HG02884 (cell line): ENCODE data around the gene COPZ1.

ENCODE experiments used
- ATAC-seq: cut with Tn5 transposase; IDR thresholded peaks from one replicate; pipeline ENCODE4 v1.9.1; 2021; ENCODE audit warnings: mild to moderate bottlenecking, moderate library complexity; ENCODE audit not compliant: unreplicated experiment

The COPZ1 gene

DNA sequence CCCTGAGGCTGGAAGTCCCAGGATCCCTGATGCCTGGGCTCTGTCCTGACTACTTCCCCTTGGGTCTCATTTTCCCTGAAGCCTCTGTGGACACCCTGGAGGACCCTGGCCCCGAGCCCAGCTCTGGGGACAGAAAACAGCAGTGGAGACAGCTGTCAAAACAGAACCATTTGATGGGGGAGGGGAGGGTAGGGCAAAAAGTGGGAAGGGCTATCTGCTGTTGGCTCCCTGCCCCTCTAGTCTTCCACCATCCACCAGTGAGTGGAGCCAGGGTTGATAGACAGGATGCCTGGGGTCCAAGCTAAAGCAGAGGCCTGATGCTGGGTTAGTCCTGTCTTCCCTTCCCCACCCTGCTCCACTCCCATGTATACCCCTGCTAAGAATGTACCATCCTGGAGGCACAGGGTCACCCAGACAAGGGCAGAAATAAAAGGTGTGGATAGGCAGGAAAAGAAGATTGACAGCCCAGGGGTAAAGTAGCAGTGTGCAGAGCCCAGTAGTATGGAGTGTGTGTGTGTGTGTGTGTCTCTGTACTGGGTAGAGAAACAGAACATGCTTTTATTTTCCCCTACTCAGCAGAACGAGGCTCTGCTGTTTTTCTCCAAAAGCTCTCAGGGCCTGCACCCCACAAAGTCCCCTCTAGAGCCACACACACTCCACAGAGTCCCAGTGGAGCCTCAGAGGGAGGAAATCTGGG lies 49.8 kb downstream of the COPZ1 start:
- no peak for ATAC-seq

DNA sequence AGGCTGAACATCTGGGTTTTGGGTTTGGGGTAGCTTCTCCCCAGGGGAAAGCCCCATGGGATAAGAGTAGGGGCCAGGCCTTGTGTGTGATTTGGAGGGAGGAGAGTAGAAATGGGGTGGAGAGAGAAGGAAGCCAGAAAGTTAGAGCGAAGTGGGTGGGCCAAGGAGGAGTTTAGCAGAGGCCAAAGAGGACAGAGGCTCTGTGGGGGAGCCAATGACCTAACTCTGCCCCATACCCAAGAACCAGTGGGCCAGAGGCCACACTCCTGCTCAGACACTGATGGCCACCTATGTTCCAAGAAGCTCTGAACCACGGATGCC lies 50.3 kb downstream of the COPZ1 start:
- no peak for ATAC-seq

DNA sequence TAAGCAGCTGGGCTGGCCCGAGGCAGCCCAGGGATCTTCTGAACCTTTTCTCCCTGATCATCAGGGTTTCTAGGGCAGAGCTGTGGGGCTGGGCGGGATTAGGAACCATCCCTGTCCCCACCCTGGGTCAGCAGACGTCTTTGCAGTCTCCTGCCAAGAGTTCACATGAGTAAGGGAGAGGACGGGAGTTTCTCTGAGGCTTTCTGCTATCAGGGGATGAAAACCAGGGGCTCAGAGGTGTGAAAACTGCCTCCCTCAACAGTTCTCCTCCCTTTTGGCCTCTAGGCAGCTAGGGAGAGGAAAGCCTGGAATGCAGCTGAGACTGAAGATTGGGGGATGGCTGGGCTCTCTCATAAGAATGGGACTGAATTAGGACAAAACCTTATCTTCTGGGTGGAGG lies 51.7 kb downstream of the COPZ1 start:
- ATAC-seq: no peak

DNA sequence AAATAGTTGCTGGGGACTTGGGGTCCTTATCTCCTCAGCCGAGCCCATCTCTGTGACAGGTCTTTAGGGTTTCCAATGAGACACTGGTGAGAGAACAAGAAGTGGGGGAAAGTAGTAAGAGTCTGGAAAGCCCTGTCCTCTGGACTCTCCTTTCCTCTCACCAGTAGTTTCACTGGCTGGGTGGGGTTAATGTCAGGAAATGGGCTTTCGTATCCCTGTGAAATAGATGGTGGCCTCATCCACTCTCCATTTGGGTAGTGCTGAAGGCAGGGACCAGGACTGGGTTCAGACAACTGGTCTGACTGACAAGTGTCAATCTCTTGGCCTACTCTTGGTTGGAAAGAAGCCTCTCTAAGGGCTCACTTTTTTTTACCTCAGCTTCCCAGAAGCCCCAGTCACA lies 52.1 kb downstream of the COPZ1 start:
- ATAC-seq: no peak

DNA sequence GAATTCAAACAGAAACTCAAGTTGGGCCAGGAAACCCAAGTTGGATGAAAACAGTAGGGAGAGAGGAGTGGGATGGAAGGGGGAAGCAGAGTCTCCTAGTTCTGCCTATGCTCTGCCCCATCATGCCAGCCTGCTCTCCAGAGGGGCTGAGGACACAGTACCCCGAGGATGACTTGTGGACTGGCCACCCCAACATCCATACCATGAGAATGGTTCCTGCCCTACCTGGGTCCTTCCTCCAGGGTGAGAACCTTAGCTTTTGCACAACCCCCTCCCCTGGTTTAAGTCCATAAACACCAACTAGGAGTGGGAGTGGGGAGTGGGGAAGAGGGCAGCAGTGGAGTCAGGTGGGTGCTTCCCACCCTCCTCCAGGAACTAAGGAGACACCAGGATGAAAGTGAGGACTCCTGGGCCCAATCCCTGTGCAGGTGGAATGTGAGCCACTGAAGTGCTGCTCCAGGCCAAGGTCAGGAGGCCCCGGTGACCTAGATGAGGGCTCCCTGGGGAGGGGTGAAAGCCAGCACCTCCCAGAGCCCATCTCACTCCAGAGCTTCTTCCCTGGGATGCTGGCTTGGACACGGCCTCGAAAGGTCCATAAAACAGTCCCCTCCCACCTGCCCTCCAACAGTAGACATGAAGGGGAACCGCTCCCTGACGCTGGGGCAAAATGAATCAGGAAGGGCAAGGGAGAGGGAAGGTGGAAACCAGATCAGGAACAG lies 53.0 kb downstream of the COPZ1 start:
- no peak for ATAC-seq

DNA sequence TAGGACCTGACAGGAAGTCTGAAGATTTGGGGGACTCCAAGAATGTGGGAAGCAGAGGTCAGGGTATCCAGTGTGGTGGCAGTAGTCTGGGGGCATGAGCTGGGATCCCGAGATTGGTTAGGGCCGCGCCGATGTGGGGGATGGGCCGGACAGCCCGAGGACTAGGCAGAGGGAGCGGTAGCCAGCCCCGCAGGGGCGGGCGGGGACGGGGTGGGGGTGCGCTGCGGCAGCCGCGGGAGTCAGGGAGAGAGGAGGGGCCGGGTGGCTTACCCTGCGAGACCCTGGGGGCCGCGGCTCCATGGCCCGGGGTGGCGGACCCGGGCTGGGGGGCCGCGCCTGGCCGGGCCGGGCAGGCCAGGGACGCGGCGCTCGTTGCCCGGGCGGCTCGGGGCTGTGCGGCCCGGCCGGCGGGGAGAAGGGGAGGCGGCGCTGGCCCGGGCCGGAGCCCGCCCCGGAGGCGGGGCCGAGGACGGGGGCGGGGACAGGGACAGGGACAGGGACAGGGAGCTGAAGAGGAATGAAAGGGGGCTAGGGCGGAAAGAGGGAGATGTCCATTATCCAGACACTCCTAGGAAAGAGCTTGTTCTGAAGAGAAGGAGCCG lies 54.0 kb downstream of the COPZ1 start:
- ATAC-seq: no peak

DNA sequence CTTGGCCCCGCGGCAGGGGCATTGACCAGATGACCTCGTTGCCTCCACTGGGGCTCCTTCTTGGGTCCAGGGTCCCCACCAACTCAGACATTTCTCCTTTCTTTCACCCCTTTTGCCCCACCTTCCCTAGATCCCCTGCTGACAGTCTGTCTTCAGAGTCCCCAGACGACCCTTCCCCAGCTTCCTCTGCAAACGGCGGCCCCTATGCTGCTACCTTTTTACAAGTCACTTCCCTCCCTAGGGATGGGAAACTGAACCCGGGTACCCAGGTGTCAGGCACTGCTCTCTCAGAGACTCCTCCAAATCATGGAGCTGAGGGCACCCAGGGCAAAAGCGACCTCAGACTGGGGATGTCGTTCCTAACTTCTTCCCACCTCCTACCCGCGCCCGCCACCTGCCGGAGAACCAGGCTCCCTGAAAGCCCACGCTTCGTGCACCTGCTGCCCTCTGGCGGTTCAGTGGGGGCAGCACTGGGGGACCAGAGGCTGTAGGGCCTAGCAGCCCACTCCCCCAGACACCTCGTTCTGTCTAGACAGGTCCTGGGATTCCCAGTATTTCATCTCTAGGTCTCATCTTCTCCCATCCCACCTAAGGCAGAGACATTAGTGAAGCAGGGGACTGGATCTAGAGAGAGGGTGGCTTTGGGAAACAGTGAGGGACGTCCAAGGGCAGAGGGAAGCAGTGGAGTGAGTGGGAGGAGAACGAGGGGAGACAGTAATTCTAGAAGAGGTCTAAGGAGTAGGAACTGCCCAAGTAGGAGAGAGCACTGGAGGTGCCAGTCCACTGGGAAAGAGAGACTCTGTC lies 54.7 kb downstream of the COPZ1 start:
- ATAC-seq: no peak

DNA sequence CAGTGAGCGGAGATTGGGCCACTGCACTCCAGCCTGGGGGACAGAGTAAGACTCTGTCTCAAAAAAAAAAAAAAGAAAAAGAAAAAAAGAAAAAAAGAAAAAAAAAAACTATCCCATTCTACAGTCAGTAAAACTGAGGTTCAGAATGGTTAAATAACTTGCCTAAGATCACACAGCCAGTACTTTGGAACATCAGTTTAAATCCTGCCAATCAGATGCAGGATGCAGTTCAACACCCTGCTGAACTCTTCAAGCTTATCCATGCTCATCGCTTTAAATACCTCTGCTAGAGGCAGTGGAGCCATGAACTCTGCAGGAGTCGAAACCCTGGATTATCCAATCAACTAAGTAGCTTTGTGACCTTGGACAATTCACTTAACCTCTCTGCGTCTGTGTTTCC lies 56.2 kb downstream of the COPZ1 start:
- ATAC-seq: no peak

DNA sequence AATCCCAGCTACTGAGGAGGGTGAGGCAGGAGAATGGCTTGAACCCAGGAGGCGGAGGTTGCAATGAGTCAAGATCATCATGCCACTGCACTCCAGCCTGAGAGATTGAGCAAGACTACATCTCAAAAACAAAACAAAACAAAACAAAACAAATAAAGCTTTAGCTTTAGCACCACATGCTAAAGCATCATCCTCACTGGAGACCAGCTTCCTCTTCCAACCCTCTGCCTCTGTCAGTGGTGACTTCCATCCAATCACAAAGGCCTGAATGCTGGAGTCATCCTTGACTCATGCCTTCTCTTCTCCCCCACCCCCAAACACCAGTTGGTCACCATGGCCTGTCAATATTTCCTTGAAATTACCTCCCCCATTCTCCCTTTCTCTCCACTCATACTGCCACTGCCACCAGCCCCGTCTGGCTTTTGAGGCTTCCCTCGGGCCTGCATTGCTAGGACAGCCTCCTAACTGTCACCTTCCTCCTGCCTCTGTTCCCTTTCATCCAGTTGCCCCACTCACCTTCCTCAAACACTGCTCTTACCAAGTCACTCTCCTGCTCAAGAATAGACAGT lies 58.2 kb downstream of the COPZ1 start:
- ATAC-seq: no peak

DNA sequence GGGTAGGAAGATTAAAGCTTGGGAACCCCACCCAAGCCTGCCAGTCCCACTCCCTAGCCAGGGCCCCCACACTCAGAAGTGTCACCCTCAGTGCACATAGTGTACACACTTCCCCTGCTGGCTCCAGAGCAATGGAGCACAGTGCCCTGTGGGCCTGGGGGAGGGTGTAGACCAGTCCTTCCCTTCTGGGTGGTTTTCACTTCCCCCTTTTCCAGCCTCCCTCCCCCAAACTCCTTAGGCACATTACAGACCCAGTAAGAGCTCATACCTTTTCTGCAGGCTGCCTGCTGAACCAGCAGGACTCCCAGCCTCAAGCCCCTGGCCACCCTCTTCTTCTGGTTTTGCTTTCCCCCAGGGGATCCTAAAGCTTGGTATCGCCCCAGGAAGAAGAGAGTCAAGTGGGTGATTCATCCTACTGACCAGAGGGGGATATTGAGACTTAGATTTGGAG lies 59.7 kb downstream of the COPZ1 start, which contains the start of gene ZNF385A:
Gene ZNF385A (minus strand): TSS at position 143 of the 451 bp plus-strand sequence. CDS start 219 bp downstream, outside the sequence.
- ATAC-seq: no peak

DNA sequence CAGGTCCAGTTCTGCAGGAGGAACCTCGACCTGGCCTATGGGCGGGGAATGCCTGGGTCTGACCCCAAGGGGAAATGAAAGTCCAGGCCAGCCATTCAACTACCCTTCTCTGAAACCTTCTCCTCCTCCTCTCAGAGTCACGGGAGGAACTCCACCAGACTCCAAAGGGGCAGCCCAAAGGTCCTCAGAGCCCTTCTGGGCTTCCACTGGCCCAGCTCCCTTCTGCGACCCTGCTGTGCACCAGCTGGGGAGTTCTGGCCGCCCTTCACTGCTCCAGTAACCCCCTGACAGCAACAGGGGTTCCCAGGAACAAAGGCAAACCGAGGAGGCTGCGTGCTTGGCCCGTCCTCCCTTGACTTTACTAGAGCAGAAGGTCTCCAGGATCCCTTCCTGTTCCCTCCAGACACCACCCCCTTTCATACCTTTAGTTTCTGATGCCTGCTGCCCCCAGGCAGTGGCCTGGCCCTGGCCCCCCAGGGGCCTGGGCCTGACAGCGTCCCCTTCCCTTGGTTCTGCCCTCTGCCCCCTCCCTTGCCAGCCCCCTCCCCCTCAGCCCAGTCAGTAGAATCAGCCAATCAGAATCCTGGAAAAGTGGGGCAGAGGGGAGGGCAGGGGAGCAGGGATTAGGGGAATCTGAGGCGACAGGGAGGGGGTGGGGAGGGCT lies 60.5 kb downstream of the COPZ1 start:
- ATAC-seq: peak; percentile 49

DNA sequence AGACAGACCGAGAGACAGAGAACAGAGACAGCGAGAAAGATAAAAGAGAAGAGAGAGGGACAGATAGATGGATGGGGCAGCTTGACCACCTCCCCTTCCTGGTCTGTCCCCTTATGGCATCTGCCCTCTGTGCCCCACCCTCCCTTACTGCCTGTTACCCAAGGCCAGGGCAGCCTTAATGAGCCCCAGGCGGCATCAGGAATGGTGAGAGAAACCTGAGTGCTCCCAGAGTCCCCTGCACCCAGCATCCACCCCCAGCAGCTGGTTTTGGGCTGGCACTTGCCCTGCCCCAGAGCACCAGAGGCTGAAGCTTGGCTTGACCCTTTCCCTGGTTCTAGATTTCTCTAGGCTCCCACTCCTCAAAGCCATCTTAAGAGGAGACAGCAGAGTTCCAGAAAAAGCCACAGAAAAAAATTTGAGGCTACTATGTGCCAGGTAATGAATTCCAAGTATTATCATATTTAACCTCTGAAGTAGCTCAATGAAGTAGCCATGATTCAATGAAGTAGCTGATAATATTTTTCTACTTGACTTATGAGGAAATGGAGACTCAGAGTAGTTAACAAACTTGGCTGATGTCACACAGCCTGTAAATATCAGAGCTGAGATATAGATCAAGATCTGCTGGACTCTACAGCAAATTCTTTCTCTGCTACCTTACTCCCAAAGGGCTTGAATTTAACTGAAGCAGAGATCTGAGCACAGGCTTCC lies 61.6 kb downstream of the COPZ1 start:
- ATAC-seq: no peak

DNA sequence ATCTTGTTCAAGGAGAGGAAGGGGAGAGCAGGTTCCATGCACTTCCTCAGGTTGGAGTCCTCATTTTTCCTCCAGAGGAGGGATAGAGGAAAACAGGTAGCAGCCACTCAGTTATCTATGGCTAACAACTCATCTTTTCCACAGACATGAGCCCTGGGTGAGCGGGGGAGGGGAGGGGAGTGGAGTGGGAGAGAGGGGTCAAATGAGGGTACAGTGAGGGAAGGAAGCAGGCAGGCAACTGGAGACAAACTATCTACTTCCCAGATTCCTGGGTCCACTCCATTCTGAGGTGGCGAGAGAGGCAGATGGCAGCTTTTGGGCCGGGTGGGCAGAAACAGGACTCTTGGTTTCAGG lies 62.2 kb downstream of the COPZ1 start:
- no peak for ATAC-seq

DNA sequence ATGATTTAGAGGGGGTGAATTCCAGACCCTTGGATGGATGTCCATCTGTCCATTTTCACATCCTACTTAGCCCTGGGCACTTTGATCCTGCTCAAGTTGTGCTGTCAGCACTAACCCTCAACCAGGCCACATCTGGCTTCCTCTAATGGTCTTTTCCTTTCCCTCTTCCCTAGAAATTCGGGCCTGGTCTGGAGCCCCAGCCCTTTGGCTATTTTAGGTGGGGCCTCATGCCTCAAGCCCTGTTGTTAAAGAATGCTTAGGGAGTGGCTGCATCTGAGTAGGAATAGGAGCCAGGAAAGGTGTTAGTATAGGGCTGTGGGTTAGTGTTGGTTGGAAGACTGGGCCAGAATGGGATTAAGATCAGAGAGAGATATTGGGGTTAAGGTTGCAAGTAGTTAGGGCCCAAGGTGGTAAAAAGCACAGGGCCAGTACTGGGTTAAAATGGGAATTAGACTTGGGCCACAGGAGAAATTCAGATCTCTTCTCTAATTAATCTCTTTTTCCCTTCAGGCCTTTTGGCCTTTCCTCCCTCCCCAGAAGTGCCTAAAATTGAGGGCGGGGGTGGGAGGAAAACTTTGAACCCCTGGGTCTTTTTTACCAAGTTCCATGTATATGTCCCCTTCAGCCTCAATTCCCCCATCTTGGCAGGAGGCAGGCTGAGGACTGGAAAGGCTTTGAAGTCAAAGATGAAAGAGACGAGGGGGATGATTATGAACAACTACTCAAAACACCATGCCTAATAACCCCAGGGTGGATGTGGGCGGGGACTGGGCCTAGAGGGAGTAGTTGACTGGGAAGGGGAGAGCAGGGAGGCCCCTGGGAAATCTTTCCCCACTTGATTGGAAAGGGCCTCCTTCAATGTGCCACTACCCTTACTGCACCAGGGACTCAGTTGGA lies 63.6 kb downstream of the COPZ1 start:
- no peak for ATAC-seq

DNA sequence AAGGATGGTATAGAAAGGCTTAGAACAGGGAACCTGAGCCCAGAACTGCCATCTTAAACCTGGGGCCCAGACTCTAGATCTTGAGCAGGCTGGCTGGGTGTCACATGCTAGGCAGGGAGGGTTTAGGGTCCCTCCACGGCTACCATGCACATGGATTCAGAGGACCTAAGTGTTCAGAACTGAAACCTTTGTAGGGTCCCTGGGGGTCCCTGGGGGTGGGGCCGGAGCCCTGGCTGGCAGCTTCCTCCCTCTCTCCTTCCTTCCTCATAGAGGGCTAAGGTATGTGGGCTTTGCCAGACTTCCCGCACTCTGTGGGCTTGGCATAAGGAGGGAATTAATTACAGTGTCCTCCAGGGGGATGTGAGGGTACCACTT lies 64.2 kb downstream of the COPZ1 start:
- no peak for ATAC-seq

DNA sequence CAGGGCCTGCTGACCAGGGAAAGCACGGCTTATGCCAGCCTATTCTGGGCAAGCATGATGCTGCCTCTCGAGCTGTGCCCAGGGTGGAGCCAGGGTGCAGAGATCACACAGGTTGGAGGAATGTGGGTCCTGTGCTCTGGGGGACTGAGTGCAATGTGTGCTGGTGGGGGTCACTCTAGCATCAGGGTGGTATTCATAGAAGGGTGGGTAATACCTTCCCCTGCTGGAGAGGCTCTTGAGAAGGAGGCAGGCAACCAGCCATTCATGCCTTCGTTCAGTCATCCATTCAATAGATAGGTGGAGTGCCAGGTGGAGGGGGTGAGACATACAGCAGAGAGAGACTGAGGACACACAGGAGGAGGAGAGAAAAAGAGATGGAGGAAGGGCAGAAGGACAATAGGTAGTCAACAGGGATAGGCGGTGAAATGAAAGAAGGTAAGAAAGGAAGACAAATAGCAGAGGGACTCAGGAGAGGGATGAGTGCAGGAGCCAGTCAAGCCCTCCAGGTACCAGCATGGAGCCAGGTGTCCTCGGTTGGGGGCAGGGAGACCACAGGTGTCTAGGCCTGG lies 64.8 kb downstream of the COPZ1 start:
- ATAC-seq: no peak

DNA sequence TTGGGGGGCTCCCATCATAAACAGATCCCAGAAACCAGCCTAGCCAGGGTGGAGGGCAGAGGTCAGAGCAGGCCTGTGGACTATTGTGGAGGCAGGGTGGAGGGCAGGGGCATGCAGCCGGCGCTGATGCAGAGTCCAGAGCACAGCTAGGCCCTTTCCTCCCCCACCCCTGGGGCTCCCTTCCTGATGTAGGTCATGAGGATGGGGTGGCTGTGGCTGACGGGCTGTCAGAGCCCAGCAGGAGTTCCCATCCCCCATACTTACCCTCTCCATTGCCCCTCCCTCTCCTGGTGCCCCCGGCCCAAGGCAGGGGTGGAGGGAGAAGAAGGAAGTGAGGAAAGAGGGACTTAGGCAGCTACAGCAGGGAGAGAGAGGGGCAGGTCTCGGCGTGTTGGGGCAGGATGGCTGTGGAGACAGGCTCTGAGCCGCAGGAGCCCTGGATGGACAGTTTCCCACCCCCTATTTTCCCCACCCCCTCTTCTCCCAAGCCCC lies 65.3 kb downstream of the COPZ1 start:
- no peak for ATAC-seq
